ENCODE results near the gene ATP10D.

Gene ATP10D

GRCh38 chr4:47490550-47490949 is 5.5 kb downstream of the ATP10D start:
- no peak for TF ChIP-seq POLR2A (IDR thresholded peaks at IDR 0.05; ENCODE audit: extremely low read depth, insufficient read length)
- peak; percentile 54 for TF ChIP-seq CTCF (IDR thresholded peaks at IDR 0.05; ENCODE audit: low read depth, low read length)
- DNase-seq (ENCODE audit: low read depth), result peak; percentile 48
- no peak overlapping the region for H3K4me3 ChIP-seq (ENCODE audit: low read depth, low read length)

- TF ChIP-seq MYC (IDR thresholded peaks at IDR 0.05; ENCODE audit: low read depth, low read length) (no peak), MAX (IDR thresholded peaks at IDR 0.05; ENCODE audit: low read depth, low read length) (no peak), CTCF (IDR thresholded peaks at IDR 0.05; ENCODE audit: low read depth, low read length) (no peak), POLR2A (IDR thresholded peaks at IDR 0.05; ENCODE audit: extremely low read depth, insufficient read length) (no peak)
- H3K4me3 ChIP-seq (ENCODE audit: low read depth, low read length), result no peak overlapping the region
- no peak for DNase-seq (ENCODE audit: low read depth)
Measured at GRCh38 chr4:47493238-47494123, 8.4 kb downstream of the ATP10D start.

GRCh38 chr4:47494124-47494430 is 9.0 kb downstream of the ATP10D start:
- H3K4me3 ChIP-seq (ENCODE audit: low read depth, low read length), result no peak overlapping the region
- TF ChIP-seq MYC (IDR thresholded peaks at IDR 0.05; ENCODE audit: low read depth, low read length), result no peak
- no peak for TF ChIP-seq CTCF (IDR thresholded peaks at IDR 0.05; ENCODE audit: low read depth, low read length)
- DNase-seq (ENCODE audit: low read depth), result no peak

- DNase-seq (ENCODE audit: low read depth), result no peak
- H3K4me3 ChIP-seq (ENCODE audit: low read depth, low read length), result no peak overlapping the region
Measured at GRCh38 chr4:47498899-47499298, 13.8 kb downstream of the ATP10D start.

GRCh38 chr4:47499700-47500099 is 14.6 kb downstream of the ATP10D start:
- TF ChIP-seq MYC (IDR thresholded peaks at IDR 0.05; ENCODE audit: low read depth, low read length) (no peak), POLR2A (IDR thresholded peaks at IDR 0.05; ENCODE audit: extremely low read depth, insufficient read length) (no peak), MAX (IDR thresholded peaks at IDR 0.05; ENCODE audit: low read depth, low read length) (no peak)
- DNase-seq (ENCODE audit: low read depth), result no peak
- no peak overlapping the region for H3K4me3 ChIP-seq (ENCODE audit: low read depth, low read length)

More at GRCh38 chr4:47498899-47499298, 13.8 kb downstream of the ATP10D start:
- TF ChIP-seq POLR2A (IDR thresholded peaks at IDR 0.05; ENCODE audit: extremely low read depth, insufficient read length) (no peak), MAX (IDR thresholded peaks at IDR 0.05; ENCODE audit: low read depth, low read length) (no peak), MYC (IDR thresholded peaks at IDR 0.05; ENCODE audit: low read depth, low read length) (no peak)

GRCh38 chr4:47500776-47501175 is 15.7 kb downstream of the ATP10D start:
- TF ChIP-seq POLR2A (IDR thresholded peaks at IDR 0.05; ENCODE audit: extremely low read depth, insufficient read length), result no peak
- no peak for TF ChIP-seq MAX (IDR thresholded peaks at IDR 0.05; ENCODE audit: low read depth, low read length)
- no peak for TF ChIP-seq MYC (IDR thresholded peaks at IDR 0.05; ENCODE audit: low read depth, low read length)
- TF ChIP-seq CTCF (IDR thresholded peaks at IDR 0.05; ENCODE audit: low read depth, low read length), result no peak
- DNase-seq (ENCODE audit: low read depth), result no peak
- no peak overlapping the region for H3K4me3 ChIP-seq (ENCODE audit: low read depth, low read length)

- no peak for DNase-seq (ENCODE audit: low read depth)
- TF ChIP-seq CTCF (IDR thresholded peaks at IDR 0.05; ENCODE audit: low read depth, low read length), result no peak
- TF ChIP-seq POLR2A (IDR thresholded peaks at IDR 0.05; ENCODE audit: extremely low read depth, insufficient read length), result no peak
- TF ChIP-seq MYC (IDR thresholded peaks at IDR 0.05; ENCODE audit: low read depth, low read length), result no peak
- no peak for TF ChIP-seq MAX (IDR thresholded peaks at IDR 0.05; ENCODE audit: low read depth, low read length)
- H3K4me3 ChIP-seq (ENCODE audit: low read depth, low read length), result no peak overlapping the region
Measured at GRCh38 chr4:47505147-47505546, 20.1 kb downstream of the ATP10D start.

Data from NB4 (cell line).